D721Med (cell line): Measurements from ENCODE around the gene GPR148.

ENCODE experiments used
- DNase-seq: peaks from one replicate; pipeline ENCODE4 v3.0.0; 2011; ENCODE audit warnings: low spot score; ENCODE audit not compliant: insufficient read length
- FAIRE-seq: peaks from 2 replicates; lab custom pipeline; 2011; peaks lifted over from hg19 to GRCh38; lab: Jason Lieb, UNC
- TF ChIP-seq, protein P1 (sequence below): IDR thresholded peaks from 2 replicates; pipeline ENCODE4 v1.5.1; 2012; ENCODE audit warnings: mild to moderate bottlenecking, control low read depth; ENCODE audit not compliant: insufficient read depth; ENCODE audit errors: missing control alignments

The GPR148 gene

GRCh38 chr2:130766037-130766436, 37.2 kb downstream of the GPR148 start:
- no peak for FAIRE-seq
- TF ChIP-seq, protein P1, sequence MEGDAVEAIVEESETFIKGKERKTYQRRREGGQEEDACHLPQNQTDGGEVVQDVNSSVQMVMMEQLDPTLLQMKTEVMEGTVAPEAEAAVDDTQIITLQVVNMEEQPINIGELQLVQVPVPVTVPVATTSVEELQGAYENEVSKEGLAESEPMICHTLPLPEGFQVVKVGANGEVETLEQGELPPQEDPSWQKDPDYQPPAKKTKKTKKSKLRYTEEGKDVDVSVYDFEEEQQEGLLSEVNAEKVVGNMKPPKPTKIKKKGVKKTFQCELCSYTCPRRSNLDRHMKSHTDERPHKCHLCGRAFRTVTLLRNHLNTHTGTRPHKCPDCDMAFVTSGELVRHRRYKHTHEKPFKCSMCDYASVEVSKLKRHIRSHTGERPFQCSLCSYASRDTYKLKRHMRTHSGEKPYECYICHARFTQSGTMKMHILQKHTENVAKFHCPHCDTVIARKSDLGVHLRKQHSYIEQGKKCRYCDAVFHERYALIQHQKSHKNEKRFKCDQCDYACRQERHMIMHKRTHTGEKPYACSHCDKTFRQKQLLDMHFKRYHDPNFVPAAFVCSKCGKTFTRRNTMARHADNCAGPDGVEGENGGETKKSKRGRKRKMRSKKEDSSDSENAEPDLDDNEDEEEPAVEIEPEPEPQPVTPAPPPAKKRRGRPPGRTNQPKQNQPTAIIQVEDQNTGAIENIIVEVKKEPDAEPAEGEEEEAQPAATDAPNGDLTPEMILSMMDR, result no peak
- no peak for DNase-seq

DNA sequence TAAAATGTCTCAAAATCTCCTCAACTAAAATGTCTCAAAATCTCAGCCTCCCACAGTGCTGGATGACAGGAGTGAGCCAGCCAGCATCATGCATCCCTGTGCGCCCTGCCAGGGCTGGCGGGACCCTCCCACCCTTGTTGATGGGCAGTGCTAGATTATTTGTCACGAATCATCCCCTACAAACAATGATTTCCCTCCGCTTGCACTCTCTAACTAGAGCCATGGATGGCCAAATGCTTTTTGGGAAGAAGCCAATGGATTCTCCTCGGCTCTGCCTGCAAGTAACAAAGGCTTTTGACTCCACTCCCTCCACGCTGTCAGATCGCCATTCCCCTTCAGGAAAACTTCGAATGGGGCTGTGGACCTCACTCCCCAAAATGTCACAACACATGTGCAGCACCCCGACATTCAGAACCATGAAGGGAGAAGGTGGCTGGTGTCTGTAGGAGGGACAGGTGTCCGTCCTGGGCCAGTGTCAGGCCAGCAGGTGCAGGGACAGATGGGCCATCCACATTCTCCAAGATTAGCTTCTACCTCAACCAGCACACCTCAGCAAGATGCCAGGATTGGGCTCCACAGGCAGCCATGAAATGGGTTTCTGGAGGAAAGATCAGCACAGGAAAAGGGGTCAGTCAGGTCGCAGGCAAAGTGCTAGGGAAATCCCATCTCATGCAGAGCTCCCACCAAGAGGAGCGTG, 38.0 kb downstream of the GPR148 start:
- no peak for DNase-seq
- no peak for FAIRE-seq
- TF ChIP-seq, protein P1, result no peak

- FAIRE-seq (no peak), DNase-seq (no peak)
- TF ChIP-seq, protein P1, result no peak
Measured at GRCh38 chr2:130767408-130767775, 38.5 kb downstream of the GPR148 start.

GRCh38 chr2:130768191-130768855, 39.5 kb downstream of the GPR148 start:
- TF ChIP-seq, protein P1, result no peak
- DNase-seq (no peak), FAIRE-seq (no peak)

GRCh38 chr2:130769343-130769907, 40.6 kb downstream of the GPR148 start:
- FAIRE-seq, result no peak
- no peak for DNase-seq
- TF ChIP-seq, protein P1, result no peak

GRCh38 chr2:130776550-130776949, 47.7 kb downstream of the GPR148 start:
- DNase-seq (no peak), FAIRE-seq (no peak)
- TF ChIP-seq, protein P1, result no peak

- DNase-seq (no peak), FAIRE-seq (no peak)
- TF ChIP-seq, protein P1, result no peak
Measured at GRCh38 chr2:130778781-130779180, 49.9 kb downstream of the GPR148 start.
